DND-41 (cell line): Measurements from ENCODE around the gene AGAP1.

ENCODE experiments used
- EZH2 ChIP-seq: IDR thresholded peaks from 3 replicates; pipeline ENCODE4 v1.6.1; 2012; ENCODE audit warnings: borderline replicate concordance, low read depth, mild to moderate bottlenecking, moderate library complexity, low read length, inconsistent platforms; ENCODE audit not compliant: severe bottlenecking
- TF ChIP-seq, protein P1 (sequence below): IDR thresholded peaks from 2 replicates; pipeline ENCODE4 v1.5.1; 2012; ENCODE audit warnings: borderline replicate concordance, low read length, moderate library complexity, mild to moderate bottlenecking; ENCODE audit not compliant: poor library complexity, severe bottlenecking; ENCODE audit errors: extremely low read depth

DNA sequence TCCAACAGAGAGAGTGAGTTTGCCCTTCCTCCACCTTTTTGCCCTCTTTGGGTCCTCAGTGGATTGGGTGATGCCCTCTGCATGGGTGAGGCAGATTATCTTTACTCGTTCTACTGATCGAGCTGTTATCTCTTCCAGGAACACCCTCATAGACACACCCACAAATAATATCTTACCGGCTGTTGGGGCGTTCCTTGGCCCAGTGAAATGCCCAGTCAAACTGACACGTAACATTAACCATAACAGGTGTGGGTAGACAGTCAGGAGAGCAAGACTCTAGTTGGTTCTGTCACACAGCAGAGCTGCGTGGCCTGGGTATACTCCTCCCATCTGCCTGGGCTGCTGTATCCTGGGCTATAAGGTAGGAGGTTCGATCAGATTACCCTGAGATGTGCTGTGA, 144.1 kb downstream of the AGAP1 start:
- TF ChIP-seq, protein P1, sequence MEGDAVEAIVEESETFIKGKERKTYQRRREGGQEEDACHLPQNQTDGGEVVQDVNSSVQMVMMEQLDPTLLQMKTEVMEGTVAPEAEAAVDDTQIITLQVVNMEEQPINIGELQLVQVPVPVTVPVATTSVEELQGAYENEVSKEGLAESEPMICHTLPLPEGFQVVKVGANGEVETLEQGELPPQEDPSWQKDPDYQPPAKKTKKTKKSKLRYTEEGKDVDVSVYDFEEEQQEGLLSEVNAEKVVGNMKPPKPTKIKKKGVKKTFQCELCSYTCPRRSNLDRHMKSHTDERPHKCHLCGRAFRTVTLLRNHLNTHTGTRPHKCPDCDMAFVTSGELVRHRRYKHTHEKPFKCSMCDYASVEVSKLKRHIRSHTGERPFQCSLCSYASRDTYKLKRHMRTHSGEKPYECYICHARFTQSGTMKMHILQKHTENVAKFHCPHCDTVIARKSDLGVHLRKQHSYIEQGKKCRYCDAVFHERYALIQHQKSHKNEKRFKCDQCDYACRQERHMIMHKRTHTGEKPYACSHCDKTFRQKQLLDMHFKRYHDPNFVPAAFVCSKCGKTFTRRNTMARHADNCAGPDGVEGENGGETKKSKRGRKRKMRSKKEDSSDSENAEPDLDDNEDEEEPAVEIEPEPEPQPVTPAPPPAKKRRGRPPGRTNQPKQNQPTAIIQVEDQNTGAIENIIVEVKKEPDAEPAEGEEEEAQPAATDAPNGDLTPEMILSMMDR = no peak
- no peak for TF ChIP-seq EZH2
